ENCODE results near the gene MARVELD1.

The MARVELD1 gene

GRCh38 chr10:97759946-97760345 is 46.4 kb downstream of the MARVELD1 start:
- DNase-seq: no peak

DNA sequence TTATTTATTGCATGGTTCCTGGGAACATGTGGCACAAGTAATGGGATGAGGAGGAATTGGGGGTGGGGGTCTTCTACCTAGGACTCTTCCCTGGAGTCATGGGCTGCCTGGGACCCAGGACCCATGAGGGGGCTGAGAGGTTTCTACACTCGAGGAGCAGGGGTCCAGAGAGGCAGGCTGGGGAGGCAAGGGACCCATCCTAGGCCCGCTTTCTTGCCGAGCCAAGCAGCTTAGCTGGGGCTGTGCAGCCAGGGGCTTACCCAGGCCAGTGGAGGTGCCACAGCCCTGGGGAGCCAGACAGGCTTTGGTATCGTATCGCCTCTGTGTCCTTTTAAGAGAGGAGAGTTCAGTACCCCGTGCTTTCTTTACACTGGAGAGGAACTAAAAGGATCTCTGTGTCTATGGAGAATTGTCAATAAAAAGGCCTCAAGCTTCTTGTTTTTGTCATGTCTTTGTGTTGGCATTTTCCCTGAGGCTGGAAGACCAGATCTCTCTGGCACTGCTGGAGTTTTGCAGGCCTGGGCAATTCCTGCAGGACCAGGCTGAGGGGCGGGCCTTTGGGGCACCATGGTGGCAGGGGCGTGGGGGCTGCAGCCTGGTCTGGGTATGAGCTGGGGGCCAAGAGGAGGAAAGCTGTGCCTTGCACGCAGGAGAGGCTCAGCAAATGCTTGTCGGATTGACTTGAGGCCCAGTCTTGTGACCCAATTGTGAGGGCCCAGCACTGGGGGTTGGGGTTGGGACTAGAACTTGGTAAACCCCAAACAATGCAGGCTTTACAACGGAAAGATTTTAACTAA is 47.1 kb downstream of the MARVELD1 start:
- DNase-seq: no peak

GRCh38 chr10:97761331-97761865 is 47.9 kb downstream of the MARVELD1 start:
- no peak for DNase-seq

GRCh38 chr10:97762056-97762455 is 48.5 kb downstream of the MARVELD1 start:
- DNase-seq: no peak

DNA sequence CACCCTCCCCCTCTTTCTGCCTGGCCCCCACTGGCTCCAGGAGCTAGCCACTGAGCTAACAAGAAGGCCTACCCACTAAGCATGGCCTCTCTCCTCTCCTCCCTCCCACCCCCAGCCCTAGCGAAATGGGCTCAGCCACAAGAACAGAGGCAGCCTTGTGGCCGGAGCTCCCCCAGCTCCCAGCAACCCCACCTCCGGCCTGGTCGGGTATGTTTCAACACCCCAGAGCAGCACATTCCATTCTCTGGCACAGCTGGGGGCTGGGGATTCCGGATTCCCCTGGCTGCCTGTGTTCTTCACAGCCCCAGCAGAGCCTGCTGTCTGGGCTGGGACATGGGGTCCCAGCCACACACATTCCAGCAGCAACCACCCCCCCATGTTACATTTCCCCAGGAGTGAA is 49.3 kb downstream of the MARVELD1 start:
- DNase-seq: no peak

GRCh38 chr10:97763411-97763810 is 49.9 kb downstream of the MARVELD1 start:
- no peak for DNase-seq

- DNase-seq: no peak
Measured at GRCh38 chr10:97763947-97764346, 50.4 kb downstream of the MARVELD1 start.

GRCh38 chr10:97764519-97764931 is 51.0 kb downstream of the MARVELD1 start:
- DNase-seq: no peak

DNA sequence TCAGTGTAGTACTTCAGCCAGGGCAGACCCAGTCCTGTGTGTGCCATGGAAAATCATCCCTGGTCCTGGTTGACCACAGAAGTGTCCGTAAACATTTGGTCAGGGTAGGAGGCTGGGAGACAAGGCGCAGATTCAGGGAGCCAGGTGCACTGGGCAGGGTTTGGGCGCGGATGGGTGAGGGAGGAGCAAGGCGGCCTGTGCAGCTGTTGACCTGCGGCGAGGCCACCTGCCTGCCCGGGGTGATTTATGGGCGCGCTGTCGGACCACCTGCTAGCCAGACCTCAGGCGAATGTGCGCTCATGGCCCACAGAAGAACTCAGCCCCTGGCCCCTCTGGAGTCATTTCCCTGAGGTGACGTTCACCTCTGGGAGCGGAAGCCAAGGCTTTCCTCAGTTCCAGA is 51.7 kb downstream of the MARVELD1 start:
- DNase-seq: no peak

GRCh38 chr10:97766106-97766810 is 52.7 kb downstream of the MARVELD1 start:
- no peak for DNase-seq

- no peak for DNase-seq
Measured at GRCh38 chr10:97766996-97767924, 53.7 kb downstream of the MARVELD1 start.
